Sigmoid colon (tissue), 7 donors: ENCODE measurements around the gene MAGEF1. TPM values are rescaled to one million over a fixed set of nuclear protein-coding genes. Genes with fewer than 3 reads are reported as not detected.

Source experiments
- DNase-seq: peaks from one replicate; pipeline ENCODE4 v3.0.0-alpha.2; 2019
- H3K27ac ChIP-seq, 4 donors: fragments of 200-600 bp; sonication (generic); one replicate each; pipeline ENCODE4 v1.5.1; 2016 to 2019; ENCODE audit warnings: mild to moderate bottlenecking in 1 of 4
- H3K27me3 ChIP-seq, 3 donors: fragments of 200-600 bp; sonication (generic); one replicate each; pipeline ENCODE4 v1.5.1; 2019; ENCODE audit warnings: mild to moderate bottlenecking in 1 of 3
- H3K36me3 ChIP-seq, 4 donors: fragments of 200-600 bp; sonication (generic); one replicate each; pipeline ENCODE4 v1.5.1; 2016 to 2019
- H3K4me1 ChIP-seq, 4 donors: fragments of 200-600 bp; sonication (generic); one replicate each; pipeline ENCODE4 v1.5.1; 2017 to 2019
- H3K4me3 ChIP-seq, 4 donors: fragments of 200-600 bp; sonication (generic); one replicate each; pipeline ENCODE4 v1.5.1; 2017 to 2019; ENCODE audit warnings: mild to moderate bottlenecking in 2 of 4, moderate library complexity in 1 of 4
- H3K9me3 ChIP-seq, 4 donors: fragments of 200-600 bp in 3 of 4; sonication (generic) in 3 of 4; one replicate each; pipeline versions ENCODE4 v1.5.1 to v1.6.1; 2013 to 2019
- CTCF ChIP-seq, 4 experiments: fragments of 450-650 bp in 3 of 4; fragments of 200-600 bp in 1 of 4; IDR thresholded peaks; one replicate each; pipeline ENCODE4 v1.5.1; 2016 to 2019; ENCODE audit warnings: antibody characterized with exemption in 4 of 4, mild to moderate bottlenecking in 3 of 4, moderate library complexity in 2 of 4
- EP300 ChIP-seq, 4 donors: sonication (generic); formaldehyde crosslinking; IDR thresholded peaks; one replicate each; pipeline ENCODE4 v1.6.1; 2017; ENCODE audit warnings: antibody characterized with exemption in 4 of 4
- POLR2A ChIP-seq, 2 donors: fragments of 450-650 bp; IDR thresholded peaks; one replicate each; pipeline ENCODE4 v1.6.1; 2016; ENCODE audit warnings: antibody characterized with exemption in 2 of 2, mild to moderate bottlenecking in 2 of 2, moderate library complexity in 2 of 2
- POLR2AphosphoS5 ChIP-seq, 4 donors: sonication (generic); formaldehyde crosslinking; IDR thresholded peaks; one replicate each; pipeline ENCODE4 v1.6.1; 2017; ENCODE audit warnings: antibody characterized with exemption in 4 of 4
- WGBS, 2 donors: extraction: QIAGEN DNeasy Blood & Tissue Kit; methylation state at CpG; one replicate each; pipeline ENCODE4 v1.1.7; 2013; 5-methylcytosine and 5-hydroxymethylcytosine counted together
- intact Hi-C: fragments of 100-400 bp; cut with DNase I; formaldehyde crosslinking; loops from one replicate; pipeline ENCODE4 v1.15.1; 2023
- polyA plus RNA-seq, 3 donors: library from polyadenylated mRNA; stranded (reverse); fragments of 200-250 nt; gene quantifications; one replicate each; pipeline ENCODE4 v1.2.3, GENCODE V29; 2013
- total RNA-seq, 4 donors: library from RNA; depleted of rRNA; stranded (reverse); fragments of >200 nt; gene quantifications; one replicate each; pipeline ENCODE4 v1.1.0, GENCODE V29; 2016
- donor health status: healthy with polysubstance abuse.
- donor health status: Bipolar disorder and iron deficiency.
- donor health status: healthy.

The MAGEF1 gene
- total and polyA plus RNA-seq, 7 donors = 29.4 to 43.6 (median 32.9) TPM

GRCh38 chr3:184752361-184752760 is 40.5 kb upstream of the MAGEF1 start:
- WGBS, 2 donors = 77 to 93% methylated on average over 5 of the region's 5 CpGs
- TF ChIP-seq POLR2AphosphoS5 (IDR thresholded peaks at IDR 0.05) = no peak
- no peak for TF ChIP-seq EP300 (IDR thresholded peaks at IDR 0.05)
- no peak for TF ChIP-seq POLR2A (IDR thresholded peaks at IDR 0.05)
- TF ChIP-seq CTCF (IDR thresholded peaks at IDR 0.05) = no peak
- intact Hi-C loops = no loop called here

GRCh38 chr3:184751204-184752040 is 39.6 kb upstream of the MAGEF1 start:
- no peaks in the 10 kb centered on the region for H3K9me3 ChIP-seq
- no peak overlapping the region for H3K4me3 ChIP-seq
- no peaks in the 10 kb centered on the region for H3K27me3 ChIP-seq
- intact Hi-C loops = no loop called here
- WGBS, 2 donors = 74 to 85% methylated on average over 10 of the region's 10 CpGs
- DNase-seq = no peak
- H3K36me3 ChIP-seq = no peaks in the 10 kb centered on the region
- TF ChIP-seq CTCF (IDR thresholded peaks at IDR 0.05) (no peak), POLR2A (IDR thresholded peaks at IDR 0.05) (no peak), POLR2AphosphoS5 (IDR thresholded peaks at IDR 0.05) (no peak)
- peaks cover 0 to 9% (median 9%) of the 10 kb centered on the region in 4 donors for H3K4me1 ChIP-seq
- no peak overlapping the region for H3K27ac ChIP-seq

More at GRCh38 chr3:184752361-184752760, 40.5 kb upstream of the MAGEF1 start:
- H3K4me3 ChIP-seq = no peak overlapping the region
- H3K4me1 ChIP-seq = peaks cover 0 to 19% (median 18%) of the 10 kb centered on the region in 4 donors
- no peak for DNase-seq
- no peaks in the 10 kb centered on the region for H3K36me3 ChIP-seq
- no peaks in the 10 kb centered on the region for H3K27me3 ChIP-seq
- H3K9me3 ChIP-seq = no peaks in the 10 kb centered on the region
- H3K27ac ChIP-seq = no peak overlapping the region

- no peaks in the 10 kb centered on the region for H3K36me3 ChIP-seq
- no peak overlapping the region for H3K27ac ChIP-seq
- H3K9me3 ChIP-seq = no peaks in the 10 kb centered on the region
- intact Hi-C loops = no loop called here
- H3K27me3 ChIP-seq = no peaks in the 10 kb centered on the region
- peaks cover 0 to under 1% (median 0%) of the 10 kb centered on the region in 4 donors for H3K4me1 ChIP-seq
- no peak for TF ChIP-seq CTCF (IDR thresholded peaks at IDR 0.05)
- TF ChIP-seq EP300 (IDR thresholded peaks at IDR 0.05) = no peak
- no peak for TF ChIP-seq POLR2A (IDR thresholded peaks at IDR 0.05)
- TF ChIP-seq POLR2AphosphoS5 (IDR thresholded peaks at IDR 0.05) = no peak
- no peak for DNase-seq
- no peak overlapping the region for H3K4me3 ChIP-seq
- WGBS, 2 donors = 85 to 92% methylated on average over 18 of the region's 18 CpGs
Measured at GRCh38 chr3:184750349-184751083, 38.7 kb upstream of the MAGEF1 start.

- no peak for DNase-seq
- Histone ChIP-seq H3K4me1 (no peaks in the 10 kb centered on the region), H3K9me3 (no peaks in the 10 kb centered on the region), H3K36me3 (no peaks in the 10 kb centered on the region), H3K4me3 (no peak overlapping the region), H3K27ac (no peak overlapping the region), H3K27me3 (no peaks in the 10 kb centered on the region)
- no peak for TF ChIP-seq POLR2A (IDR thresholded peaks at IDR 0.05)
- no peak for TF ChIP-seq CTCF (IDR thresholded peaks at IDR 0.05)
- TF ChIP-seq EP300 (IDR thresholded peaks at IDR 0.05) = no peak
- TF ChIP-seq POLR2AphosphoS5 (IDR thresholded peaks at IDR 0.05) = no peak
- WGBS, 2 donors = 93 to 94% methylated on average over 2 of the region's 2 CpGs
- intact Hi-C loops = no loop called here
Measured at GRCh38 chr3:184749168-184749744, 37.4 kb upstream of the MAGEF1 start.
